Panc1 (cell line): Measurements from ENCODE around the gene EXOC3L1. TPM values are rescaled to one million over a fixed set of nuclear protein-coding genes. Genes with fewer than 3 reads are reported as not detected.

Experiments
- ATAC-seq: fragments of 200-7000 bp; cut with Tn5 transposase; 2 replicates; pipeline ENCODE4 v1.9.1; 2020; ENCODE audit warnings: mild to moderate bottlenecking, moderate library complexity
- BruUV-seq: library from RNA; stranded (reverse); fragments of 400-500 nt; replicated peaks from 2 replicates; lab custom pipeline; 2021; lab: Mats Ljungman, UMichigan
- CTCF ChIA-PET: fragments of 300-600 bp; sonication (Branson Sonifier 250); formaldehyde crosslinking; loops from one replicate; lab custom pipeline; 2022; ENCODE audit warnings: antibody characterized with exemption; lab: Charles Lee
- POLR2A ChIA-PET: fragments of 300-600 bp; sonication (Branson Sonifier 250); formaldehyde crosslinking; loops from one replicate; lab custom pipeline; 2022; ENCODE audit warnings: antibody characterized with exemption; lab: Charles Lee
- DNase-seq: peaks from one replicate; pipeline ENCODE4 v3.0.0-alpha.2; 2010; ENCODE audit warnings: low read depth, low spot score
- H3K27ac ChIP-seq: 2 replicates; pipeline ENCODE4 v1.5.1; 2011; ENCODE audit warnings: mild to moderate bottlenecking, low read length, inconsistent platforms
- H3K27me3 ChIP-seq: fragments of 200-500 bp; sonication (Bioruptor generic); 2 replicates; pipeline ENCODE4 v1.6.0; 2014; ENCODE audit warnings: low read length, inconsistent platforms; ENCODE audit not compliant: control insufficient read depth, insufficient read depth
- H3K36me3 ChIP-seq: fragments of 200-500 bp; sonication (Bioruptor generic); 2 replicates; pipeline ENCODE4 v1.5.1; 2014; ENCODE audit warnings: inconsistent platforms, mild to moderate bottlenecking, low read length, moderate library complexity; ENCODE audit not compliant: control insufficient read depth, insufficient read depth
- H3K4me1 ChIP-seq: 2 replicates; pipeline ENCODE4 v1.5.1; 2011; ENCODE audit warnings: inconsistent platforms, mild to moderate bottlenecking, low read length, moderate library complexity; ENCODE audit not compliant: control insufficient read depth, insufficient read depth
- H3K4me3 ChIP-seq, 2 experiments: 2 replicates each; pipeline ENCODE4 v1.5.1; 2011 to 2012; ENCODE audit warnings: low read depth in 2 of 2, low read length in 2 of 2, mild to moderate bottlenecking in 2 of 2, inconsistent platforms in 1 of 2, moderate library complexity in 1 of 2
- H3K9me3 ChIP-seq: fragments of 200-500 bp; sonication (Bioruptor generic); 2 replicates; pipeline ENCODE4 v1.5.1; 2014; ENCODE audit warnings: low read depth, mild to moderate bottlenecking, inconsistent platforms, low read length, moderate library complexity; ENCODE audit not compliant: control insufficient read depth, insufficient read depth
- POLR2AphosphoS5 ChIP-seq: IDR thresholded peaks from 2 replicates; pipeline ENCODE4 v1.6.1; 2012; ENCODE audit warnings: mild to moderate bottlenecking, low read depth, low read length, moderate library complexity
- SIN3A ChIP-seq: IDR thresholded peaks from 2 replicates; pipeline ENCODE4 v1.6.1; 2012; ENCODE audit warnings: low read depth, mild to moderate bottlenecking, low read length, moderate library complexity, borderline replicate concordance; ENCODE audit not compliant: insufficient read depth
- TCF7L2 ChIP-seq: IDR thresholded peaks from 2 replicates; pipeline ENCODE4 v1.6.1; 2011; ENCODE audit warnings: mild to moderate bottlenecking, low read depth, low read length, inconsistent platforms
- in situ Hi-C: cut with HindIII; loops from 2 replicates; pipeline ENCODE4 v1.10.0; 2016; ENCODE audit warnings: low sequenced_read_pairs, low pct_unique_long_range_greater_than_20kb
- intact Hi-C: fragments of 100-400 bp; cut with micrococcal nuclease; formaldehyde crosslinking; loops from one replicate; pipeline ENCODE4 v1.10.0; 2022; ENCODE audit not compliant: unreplicated experiment
- total RNA-seq: library from RNA; stranded (reverse); gene quantifications from one replicate; pipeline ENCODE4 v1.2.1, GENCODE V29; 2021; ENCODE audit not compliant: unreplicated experiment
- TF ChIP-seq, protein P1 (sequence below), 2 experiments: IDR thresholded peaks; 2 replicates each; pipeline ENCODE4 v1.6.1; 2011 to 2012; ENCODE audit warnings: low read depth in 2 of 2, control low read depth in 1 of 2, low read length in 1 of 2, mild to moderate bottlenecking in 1 of 2, moderate library complexity in 1 of 2; ENCODE audit not compliant: insufficient read depth in 1 of 2
- TF ChIP-seq, protein P2 (sequence below): fragments of 450-650 bp; IDR thresholded peaks from 2 replicates; pipeline ENCODE4 v1.5.1; 2017; ENCODE audit warnings: mild to moderate bottlenecking

EXOC3L1 gene
- total RNA-seq, 1 experiment from 2014 or later = 0.41 TPM

DNA sequence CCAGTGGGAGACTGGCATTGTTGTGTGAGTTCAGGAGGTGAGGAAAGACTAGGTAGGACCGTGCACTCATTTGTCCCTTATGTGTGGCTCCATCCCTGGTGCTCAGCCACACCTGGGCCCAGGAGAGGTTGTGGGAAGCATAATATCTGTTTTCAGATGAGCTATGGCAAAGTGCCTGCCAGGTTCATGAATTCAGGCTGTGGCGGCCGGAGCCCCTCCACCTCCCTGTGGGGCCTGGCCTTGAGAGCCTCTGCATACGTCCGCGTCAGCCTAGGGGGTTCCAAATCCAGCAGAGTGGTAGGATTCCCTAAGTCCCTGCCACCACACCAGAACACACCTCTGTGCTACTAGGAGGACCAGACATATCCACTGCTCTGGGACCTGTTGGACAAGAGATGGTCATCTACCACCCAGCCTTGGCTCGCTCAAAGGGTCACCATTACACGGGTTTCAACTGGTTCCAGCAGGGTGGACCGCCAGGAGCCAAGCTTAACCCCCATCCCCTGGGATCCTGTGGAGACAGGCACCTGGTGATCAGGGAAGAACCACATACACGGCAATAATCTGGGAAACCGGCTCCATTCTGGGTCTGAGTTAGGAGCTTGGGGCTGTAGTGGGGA, 41.2 kb downstream of the EXOC3L1 start:
- POLR2A ChIA-PET = no interaction called here
- intact Hi-C loops = no loop called here
- in situ Hi-C loops = no loop called here

DNA sequence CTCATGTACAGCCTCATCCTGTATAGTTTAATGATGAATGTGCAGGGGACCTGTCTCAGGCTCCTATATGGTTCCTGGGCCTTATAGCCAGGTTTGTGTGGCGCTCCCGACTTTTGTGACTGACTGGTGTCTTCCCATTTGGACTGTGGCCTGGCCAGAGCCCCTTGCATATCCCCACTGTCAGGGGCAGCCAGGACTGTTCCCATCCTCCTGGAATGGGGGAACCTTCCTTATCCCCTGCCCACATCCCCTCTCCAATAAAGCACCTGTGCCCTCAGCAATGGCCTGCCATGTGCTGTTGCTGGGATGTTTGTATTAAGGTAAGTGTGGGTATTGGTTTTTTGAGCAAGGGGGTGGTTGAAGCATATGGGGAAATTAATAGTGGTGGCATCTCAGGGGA, 41.7 kb downstream of the EXOC3L1 start:
- no peak for TF ChIP-seq SIN3A
- TF ChIP-seq, protein P1, sequence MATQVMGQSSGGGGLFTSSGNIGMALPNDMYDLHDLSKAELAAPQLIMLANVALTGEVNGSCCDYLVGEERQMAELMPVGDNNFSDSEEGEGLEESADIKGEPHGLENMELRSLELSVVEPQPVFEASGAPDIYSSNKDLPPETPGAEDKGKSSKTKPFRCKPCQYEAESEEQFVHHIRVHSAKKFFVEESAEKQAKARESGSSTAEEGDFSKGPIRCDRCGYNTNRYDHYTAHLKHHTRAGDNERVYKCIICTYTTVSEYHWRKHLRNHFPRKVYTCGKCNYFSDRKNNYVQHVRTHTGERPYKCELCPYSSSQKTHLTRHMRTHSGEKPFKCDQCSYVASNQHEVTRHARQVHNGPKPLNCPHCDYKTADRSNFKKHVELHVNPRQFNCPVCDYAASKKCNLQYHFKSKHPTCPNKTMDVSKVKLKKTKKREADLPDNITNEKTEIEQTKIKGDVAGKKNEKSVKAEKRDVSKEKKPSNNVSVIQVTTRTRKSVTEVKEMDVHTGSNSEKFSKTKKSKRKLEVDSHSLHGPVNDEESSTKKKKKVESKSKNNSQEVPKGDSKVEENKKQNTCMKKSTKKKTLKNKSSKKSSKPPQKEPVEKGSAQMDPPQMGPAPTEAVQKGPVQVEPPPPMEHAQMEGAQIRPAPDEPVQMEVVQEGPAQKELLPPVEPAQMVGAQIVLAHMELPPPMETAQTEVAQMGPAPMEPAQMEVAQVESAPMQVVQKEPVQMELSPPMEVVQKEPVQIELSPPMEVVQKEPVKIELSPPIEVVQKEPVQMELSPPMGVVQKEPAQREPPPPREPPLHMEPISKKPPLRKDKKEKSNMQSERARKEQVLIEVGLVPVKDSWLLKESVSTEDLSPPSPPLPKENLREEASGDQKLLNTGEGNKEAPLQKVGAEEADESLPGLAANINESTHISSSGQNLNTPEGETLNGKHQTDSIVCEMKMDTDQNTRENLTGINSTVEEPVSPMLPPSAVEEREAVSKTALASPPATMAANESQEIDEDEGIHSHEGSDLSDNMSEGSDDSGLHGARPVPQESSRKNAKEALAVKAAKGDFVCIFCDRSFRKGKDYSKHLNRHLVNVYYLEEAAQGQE (IDR thresholded peaks at IDR 0.05; ENCODE audit: insufficient read depth in 1 of 2, low read depth in 2 of 2, low read length in 1 of 2) = no peak
- TF ChIP-seq TCF7L2 = no peak
- TF ChIP-seq POLR2AphosphoS5 = no peak
- TF ChIP-seq, protein P2, sequence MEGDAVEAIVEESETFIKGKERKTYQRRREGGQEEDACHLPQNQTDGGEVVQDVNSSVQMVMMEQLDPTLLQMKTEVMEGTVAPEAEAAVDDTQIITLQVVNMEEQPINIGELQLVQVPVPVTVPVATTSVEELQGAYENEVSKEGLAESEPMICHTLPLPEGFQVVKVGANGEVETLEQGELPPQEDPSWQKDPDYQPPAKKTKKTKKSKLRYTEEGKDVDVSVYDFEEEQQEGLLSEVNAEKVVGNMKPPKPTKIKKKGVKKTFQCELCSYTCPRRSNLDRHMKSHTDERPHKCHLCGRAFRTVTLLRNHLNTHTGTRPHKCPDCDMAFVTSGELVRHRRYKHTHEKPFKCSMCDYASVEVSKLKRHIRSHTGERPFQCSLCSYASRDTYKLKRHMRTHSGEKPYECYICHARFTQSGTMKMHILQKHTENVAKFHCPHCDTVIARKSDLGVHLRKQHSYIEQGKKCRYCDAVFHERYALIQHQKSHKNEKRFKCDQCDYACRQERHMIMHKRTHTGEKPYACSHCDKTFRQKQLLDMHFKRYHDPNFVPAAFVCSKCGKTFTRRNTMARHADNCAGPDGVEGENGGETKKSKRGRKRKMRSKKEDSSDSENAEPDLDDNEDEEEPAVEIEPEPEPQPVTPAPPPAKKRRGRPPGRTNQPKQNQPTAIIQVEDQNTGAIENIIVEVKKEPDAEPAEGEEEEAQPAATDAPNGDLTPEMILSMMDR = no peak
- DNase-seq (no peak), ATAC-seq (no peak)
- peaks cover 5% of the 10 kb centered on the region for H3K4me1 ChIP-seq
- in situ Hi-C loops = no loop called here
- H3K4me3 ChIP-seq = no peak overlapping the region
- no peaks in the 10 kb centered on the region for H3K27me3 ChIP-seq
- no peaks in the 10 kb centered on the region for H3K9me3 ChIP-seq
- CTCF ChIA-PET = no interaction called here
- intact Hi-C loops = no loop called here
- peaks cover 5% of the 10 kb centered on the region; the same call in 1 of the 2 replicates for H3K36me3 ChIP-seq
- BruUV-seq = no TSS peak
- POLR2A ChIA-PET = no interaction called here
- no peak overlapping the region for H3K27ac ChIP-seq

More for the DNA sequence above, 41.2 kb downstream of the EXOC3L1 start:
- DNase-seq = no peak
- no peaks in the 10 kb centered on the region for H3K9me3 ChIP-seq
- H3K27ac ChIP-seq = no peak overlapping the region
- no peak overlapping the region for H3K4me3 ChIP-seq
- BruUV-seq = no TSS peak
- H3K36me3 ChIP-seq = peaks cover 5% of the 10 kb centered on the region; the same call in 1 of the 2 replicates
- CTCF ChIA-PET = no interaction called here
- peaks cover 5% of the 10 kb centered on the region for H3K4me1 ChIP-seq
- ATAC-seq = no peak
- no peaks in the 10 kb centered on the region for H3K27me3 ChIP-seq
- no peak for TF ChIP-seq TCF7L2
- TF ChIP-seq, protein P1 (IDR thresholded peaks at IDR 0.05; ENCODE audit: insufficient read depth in 1 of 2, low read depth in 2 of 2, low read length in 1 of 2) = no peak
- TF ChIP-seq, protein P2 = no peak
- TF ChIP-seq SIN3A = no peak
- TF ChIP-seq POLR2AphosphoS5 = no peak
